ENCODE results near the gene RPL13.

DNA sequence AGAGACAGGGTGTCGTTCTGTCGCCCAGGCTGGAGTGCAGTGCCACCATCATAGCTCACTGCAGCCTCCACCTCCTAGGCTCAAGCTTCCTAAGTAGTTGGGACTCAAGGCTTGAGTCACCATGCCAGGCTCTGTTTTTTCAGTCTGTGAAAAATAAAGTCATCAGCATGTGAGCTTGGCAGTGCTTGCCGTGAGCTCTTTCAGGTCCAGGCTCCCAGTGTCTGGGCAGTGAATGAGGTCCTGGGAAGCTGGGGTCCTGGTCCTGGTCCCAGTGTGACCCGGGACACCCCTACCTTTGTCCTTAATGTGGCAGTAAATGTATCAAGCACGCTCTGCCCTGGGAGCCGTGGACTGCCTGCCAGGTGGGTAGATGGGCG is 22.9 kb upstream of the RPL13 start:
- TF ChIP-seq, protein P1, sequence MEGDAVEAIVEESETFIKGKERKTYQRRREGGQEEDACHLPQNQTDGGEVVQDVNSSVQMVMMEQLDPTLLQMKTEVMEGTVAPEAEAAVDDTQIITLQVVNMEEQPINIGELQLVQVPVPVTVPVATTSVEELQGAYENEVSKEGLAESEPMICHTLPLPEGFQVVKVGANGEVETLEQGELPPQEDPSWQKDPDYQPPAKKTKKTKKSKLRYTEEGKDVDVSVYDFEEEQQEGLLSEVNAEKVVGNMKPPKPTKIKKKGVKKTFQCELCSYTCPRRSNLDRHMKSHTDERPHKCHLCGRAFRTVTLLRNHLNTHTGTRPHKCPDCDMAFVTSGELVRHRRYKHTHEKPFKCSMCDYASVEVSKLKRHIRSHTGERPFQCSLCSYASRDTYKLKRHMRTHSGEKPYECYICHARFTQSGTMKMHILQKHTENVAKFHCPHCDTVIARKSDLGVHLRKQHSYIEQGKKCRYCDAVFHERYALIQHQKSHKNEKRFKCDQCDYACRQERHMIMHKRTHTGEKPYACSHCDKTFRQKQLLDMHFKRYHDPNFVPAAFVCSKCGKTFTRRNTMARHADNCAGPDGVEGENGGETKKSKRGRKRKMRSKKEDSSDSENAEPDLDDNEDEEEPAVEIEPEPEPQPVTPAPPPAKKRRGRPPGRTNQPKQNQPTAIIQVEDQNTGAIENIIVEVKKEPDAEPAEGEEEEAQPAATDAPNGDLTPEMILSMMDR (IDR thresholded peaks at IDR 0.05), result no peak
- no peak for TF ChIP-seq POLR2A (IDR thresholded peaks at IDR 0.05)

All from esophagus squamous epithelium (tissue), 4 donors.